HepG2 (cell line): ENCODE measurements around the gene RAD52. TPM values are rescaled to one million over a fixed set of nuclear protein-coding genes. Genes with fewer than 3 reads are reported as not detected.

Experiments used
- ATAD3A ChIP-seq: sonication (generic); formaldehyde crosslinking; IDR thresholded peaks from 2 replicates; pipeline ENCODE4 v1.4.0; 2020; ENCODE audit warnings: missing genetic modification reagents
- CENPBD1 ChIP-seq: sonication (generic); formaldehyde crosslinking; IDR thresholded peaks from 2 replicates; pipeline ENCODE4 v1.8.0; 2022; ENCODE audit warnings: missing genetic modification reagents, low read depth, mild to moderate bottlenecking, borderline replicate concordance
- FOXP4 ChIP-seq: sonication (generic); formaldehyde crosslinking; IDR thresholded peaks from 2 replicates; pipeline ENCODE4 v1.4.0; 2020; ENCODE audit warnings: missing genetic modification reagents
- HNF1B ChIP-seq: sonication (generic); formaldehyde crosslinking; IDR thresholded peaks from 2 replicates; pipeline ENCODE4 v1.5.1; 2020; ENCODE audit warnings: mild to moderate bottlenecking, moderate library complexity, missing genetic modification reagents
- IRF9 ChIP-seq: sonication (generic); formaldehyde crosslinking; IDR thresholded peaks from 2 replicates; pipeline ENCODE4 v1.8.0; 2022; ENCODE audit warnings: missing genetic modification reagents, mild to moderate bottlenecking, borderline replicate concordance
- KDM3A ChIP-seq: IDR thresholded peaks from 2 replicates; pipeline ENCODE4 v1.6.1; 2018; ENCODE audit warnings: low read depth, missing compliant biosample characterization
- ONECUT2 ChIP-seq: sonication (generic); formaldehyde crosslinking; IDR thresholded peaks from 2 replicates; pipeline ENCODE4 v1.4.0; 2020; ENCODE audit warnings: missing genetic modification reagents
- PHB2 ChIP-seq: fragments of 450-650 bp; IDR thresholded peaks from 2 replicates; pipeline ENCODE4 v1.6.1; 2018; ENCODE audit not compliant: partially characterized antibody
- POLR2A ChIP-seq, 2 experiments: IDR thresholded peaks; 2 replicates each; pipeline ENCODE4 v1.6.1; 2011; ENCODE audit warnings: low read depth in 2 of 2, low read length in 2 of 2, mild to moderate bottlenecking in 1 of 2, moderate library complexity in 1 of 2; ENCODE audit not compliant: insufficient read depth in 1 of 2
- RBM22 ChIP-seq: fragments of 200-400 bp; formaldehyde crosslinking; optimal IDR thresholded peaks from 2 replicates; pipeline ENCODE3; 2017; ENCODE audit warnings: mild to moderate bottlenecking, low read length, moderate library complexity
- SKI ChIP-seq: fragments of 450-650 bp; IDR thresholded peaks from one replicate; pipeline ENCODE4 v1.6.1; 2018; ENCODE audit warnings: mild to moderate bottlenecking; ENCODE audit not compliant: partially characterized antibody
- SOX5 ChIP-seq: IDR thresholded peaks from 2 replicates; pipeline ENCODE4 v1.6.1; 2016; ENCODE audit warnings: borderline replicate concordance
- TBX3 ChIP-seq: fragments of 450-650 bp; IDR thresholded peaks from 2 replicates; pipeline ENCODE4 v1.6.1; 2017; ENCODE audit warnings: antibody characterized with exemption, mild to moderate bottlenecking, inconsistent platforms, borderline replicate concordance
- TCF12 ChIP-seq, 2 experiments: fragments of 450-650 bp in 1 of 2; sonication (generic) in 1 of 2; formaldehyde crosslinking in 1 of 2; IDR thresholded peaks; 2 replicates each; pipeline versions ENCODE4 v1.6.1 to v1.8.0; 2017 to 2022; ENCODE audit warnings: antibody characterized with exemption in 1 of 2, mild to moderate bottlenecking in 1 of 2, missing genetic modification reagents in 1 of 2, moderate library complexity in 1 of 2
- ZBTB2 ChIP-seq: sonication (generic); formaldehyde crosslinking; IDR thresholded peaks from 2 replicates; pipeline ENCODE4 v1.8.0; 2022; ENCODE audit warnings: low read depth, missing genetic modification reagents
- ZMYM3 ChIP-seq: sonication (generic); formaldehyde crosslinking; IDR thresholded peaks from 2 replicates; pipeline ENCODE4 v1.5.1; 2020; ENCODE audit warnings: mild to moderate bottlenecking, missing genetic modification reagents
- ZNF331 ChIP-seq: sonication (generic); formaldehyde crosslinking; IDR thresholded peaks from 2 replicates; pipeline ENCODE4 v1.4.0; 2020; ENCODE audit warnings: missing genetic modification reagents
- ZNF564 ChIP-seq: sonication (generic); formaldehyde crosslinking; IDR thresholded peaks from 2 replicates; pipeline ENCODE4 v1.8.1; 2023; ENCODE audit warnings: mild to moderate bottlenecking, missing genetic modification reagents
- ZNF629 ChIP-seq: sonication (generic); formaldehyde crosslinking; conservative IDR thresholded peaks from 2 replicates; pipeline ENCODE4 v1.5.0; 2020; ENCODE audit warnings: missing genetic modification reagents
- ZNF704 ChIP-seq: sonication (generic); formaldehyde crosslinking; IDR thresholded peaks from 2 replicates; pipeline ENCODE4 v1.8.1; 2023; ENCODE audit warnings: mild to moderate bottlenecking, inconsistent platforms, moderate library complexity, missing genetic modification reagents, borderline replicate concordance
- ZNF772 ChIP-seq: sonication (generic); formaldehyde crosslinking; IDR thresholded peaks from 2 replicates; pipeline ENCODE4 v1.5.0; 2020; ENCODE audit warnings: mild to moderate bottlenecking, missing genetic modification reagents
- polyA plus RNA-seq, 8 experiments: library from polyadenylated mRNA; depleted of rRNA in 3 of 8; stranded (reverse) in 7 of 8; unstranded in 1 of 8; fragments of >200 nt; fragmentation: Illumina TruSeq in 4 of 8; extraction: Trizol in 4 of 8; gene quantifications; 2 replicates each; pipeline versions ENCODE4 v1.2.1 to v1.2.3, GENCODE V29; 2011 to 2016; ENCODE audit warnings: low read depth in 4 of 8, missing spikeins in 1 of 8, mixed read lengths in 1 of 8; ENCODE audit not compliant: insufficient read depth in 1 of 8
- total RNA-seq, 5 experiments: library from RNA; depleted of rRNA; stranded (reverse); fragments of >200 nt; fragmentation: Illumina TruSeq; extraction: Trizol; gene quantifications; 2 replicates each; pipeline ENCODE4 v1.2.3, GENCODE V29; 2016; ENCODE audit warnings: low read depth in 1 of 5

RAD52 gene
- total and polyA plus RNA-seq, 2 of the 13 experiments (the other 11 are each of a cell fraction or from before 2014, with no cell fraction given) = 14.3 to 19.9 TPM

GRCh38 chr12:949453-950191 is at the start of gene RAD52 (continued):
- TF ChIP-seq IRF9 (CRISPR knock-in tag) (0 out of 2 replicates have a peak, but pooled peaks have one; percentile 41), RBM22 (peak; percentile 26), ATAD3A (no peak), HNF1B (CRISPR knock-in tag) (peak; percentile 83), ZNF331 (CRISPR knock-in tag) (peak; percentile 41; the same call in 1 of the 2 replicates), ZBTB2 (CRISPR knock-in tag) (peak; percentile 73; the same call in 1 of the 2 replicates), TCF12 (IDR thresholded peaks at IDR 0.05) (no peak), TCF12 (CRISPR knock-in tag; IDR thresholded peaks at IDR 0.05) (0 out of 2 replicates have a peak, but pooled peaks have one; percentile 53), PHB2 (no peak), ZMYM3 (peak; percentile 76; the same call in 1 of the 2 replicates), ONECUT2 (no peak), ZNF704 (CRISPR knock-in tag) (no peak), ZNF564 (CRISPR knock-in tag) (0 out of 2 replicates have a peak, but pooled peaks have one; percentile 26), ZNF629 (CRISPR knock-in tag) (0 out of 2 replicates have a peak, but pooled peaks have one; percentile 5), KDM3A (CRISPR knock-in tag) (peak; percentile 87; the same call in 1 of the 2 replicates), SOX5 (CRISPR knock-in tag) (peak; percentile 64; the same call in 1 of the 2 replicates), TBX3 (no peak), SKI (peak; percentile 46), POLR2A (IDR thresholded peaks at IDR 0.05; ENCODE audit: insufficient read depth in 1 of 2, low read depth in 2 of 2, low read length in 2 of 2) (peak; percentile 65 to 91; a peak in 3 of 4 replicates), FOXP4 (CRISPR knock-in tag) (peak; percentile 57), ZNF772 (CRISPR knock-in tag) (peak; percentile 93; the same call in 1 of the 2 replicates), CENPBD1 (CRISPR knock-in tag) (no peak)
